Measurements from ENCODE around the gene ZNF84. TPM values are rescaled to one million over a fixed set of nuclear protein-coding genes. Genes with fewer than 3 reads are reported as not detected.
A peak's percentile ranks its signal among the peaks of the same experiment; 100 is the strongest.

The ZNF84 gene
- total and polyA plus RNA-seq, 9 of the 15 experiments (the other 6 are each of a cell fraction or from before 2014, with no cell fraction given) = 8.8 to 24.3 (median 12.1) TPM

GRCh38 chr12:133037207-133038005 is at the start of gene ZNF84 (continued):
- no peak for TF ChIP-seq ZNF184 (CRISPR knock-in tag; IDR thresholded peaks at IDR 0.05)
- TF ChIP-seq, protein P1, sequence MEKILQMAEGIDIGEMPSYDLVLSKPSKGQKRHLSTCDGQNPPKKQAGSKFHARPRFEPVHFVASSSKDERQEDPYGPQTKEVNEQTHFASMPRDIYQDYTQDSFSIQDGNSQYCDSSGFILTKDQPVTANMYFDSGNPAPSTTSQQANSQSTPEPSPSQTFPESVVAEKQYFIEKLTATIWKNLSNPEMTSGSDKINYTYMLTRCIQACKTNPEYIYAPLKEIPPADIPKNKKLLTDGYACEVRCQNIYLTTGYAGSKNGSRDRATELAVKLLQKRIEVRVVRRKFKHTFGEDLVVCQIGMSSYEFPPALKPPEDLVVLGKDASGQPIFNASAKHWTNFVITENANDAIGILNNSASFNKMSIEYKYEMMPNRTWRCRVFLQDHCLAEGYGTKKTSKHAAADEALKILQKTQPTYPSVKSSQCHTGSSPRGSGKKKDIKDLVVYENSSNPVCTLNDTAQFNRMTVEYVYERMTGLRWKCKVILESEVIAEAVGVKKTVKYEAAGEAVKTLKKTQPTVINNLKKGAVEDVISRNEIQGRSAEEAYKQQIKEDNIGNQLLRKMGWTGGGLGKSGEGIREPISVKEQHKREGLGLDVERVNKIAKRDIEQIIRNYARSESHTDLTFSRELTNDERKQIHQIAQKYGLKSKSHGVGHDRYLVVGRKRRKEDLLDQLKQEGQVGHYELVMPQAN (IDR thresholded peaks at IDR 0.05; ENCODE audit: borderline replicate concordance) = no peak
- peak; percentile 100 for TF ChIP-seq TFE3 (CRISPR knock-in tag; IDR thresholded peaks at IDR 0.05)
- no peak for TF ChIP-seq IRF9 (tag; IDR thresholded peaks at IDR 0.05)
- peak; percentile 53; the same call in 1 of the 2 replicates for TF ChIP-seq ZNF583 (CRISPR knock-in tag; IDR thresholded peaks at IDR 0.05)
- TF ChIP-seq, protein P2, sequence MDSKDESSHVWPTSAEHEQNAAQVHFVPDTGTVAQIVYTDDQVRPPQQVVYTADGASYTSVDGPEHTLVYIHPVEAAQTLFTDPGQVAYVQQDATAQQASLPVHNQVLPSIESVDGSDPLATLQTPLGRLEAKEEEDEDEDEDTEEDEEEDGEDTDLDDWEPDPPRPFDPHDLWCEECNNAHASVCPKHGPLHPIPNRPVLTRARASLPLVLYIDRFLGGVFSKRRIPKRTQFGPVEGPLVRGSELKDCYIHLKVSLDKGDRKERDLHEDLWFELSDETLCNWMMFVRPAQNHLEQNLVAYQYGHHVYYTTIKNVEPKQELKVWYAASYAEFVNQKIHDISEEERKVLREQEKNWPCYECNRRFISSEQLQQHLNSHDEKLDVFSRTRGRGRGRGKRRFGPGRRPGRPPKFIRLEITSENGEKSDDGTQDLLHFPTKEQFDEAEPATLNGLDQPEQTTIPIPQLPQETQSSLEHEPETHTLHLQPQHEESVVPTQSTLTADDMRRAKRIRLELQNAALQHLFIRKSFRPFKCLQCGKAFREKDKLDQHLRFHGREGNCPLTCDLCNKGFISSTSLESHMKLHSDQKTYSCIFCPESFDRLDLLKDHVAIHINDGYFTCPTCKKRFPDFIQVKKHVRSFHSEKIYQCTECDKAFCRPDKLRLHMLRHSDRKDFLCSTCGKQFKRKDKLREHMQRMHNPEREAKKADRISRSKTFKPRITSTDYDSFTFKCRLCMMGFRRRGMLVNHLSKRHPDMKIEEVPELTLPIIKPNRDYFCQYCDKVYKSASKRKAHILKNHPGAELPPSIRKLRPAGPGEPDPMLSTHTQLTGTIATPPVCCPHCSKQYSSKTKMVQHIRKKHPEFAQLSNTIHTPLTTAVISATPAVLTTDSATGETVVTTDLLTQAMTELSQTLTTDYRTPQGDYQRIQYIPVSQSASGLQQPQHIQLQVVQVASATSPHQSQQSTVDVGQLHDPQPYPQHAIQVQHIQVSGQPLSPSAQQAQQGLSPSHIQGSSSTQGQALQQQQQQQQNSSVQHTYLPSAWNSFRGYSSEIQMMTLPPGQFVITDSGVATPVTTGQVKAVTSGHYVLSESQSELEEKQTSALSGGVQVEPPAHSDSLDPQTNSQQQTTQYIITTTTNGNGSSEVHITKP (IDR thresholded peaks at IDR 0.05; ENCODE audit: partially characterized antibody) = no peak
- peak; percentile 78; the same call in 1 of the 2 replicates for TF ChIP-seq EP400 (IDR thresholded peaks at IDR 0.05)
- TF ChIP-seq FOXA3 (CRISPR knock-in tag; conservative IDR thresholded peaks at IDR 0.05 in 1 of 2, IDR thresholded peaks at IDR 0.05 in 1 of 2) = peak in 1 of 2 experiments; percentile 76; a peak in 1 of 4 replicates
- peak; percentile 72; the same call in 1 of the 2 replicates for TF ChIP-seq POLR2H (tag; IDR thresholded peaks at IDR 0.05; ENCODE audit: low read depth)
- TF ChIP-seq ZNF197 (CRISPR knock-in tag; IDR thresholded peaks at IDR 0.05; ENCODE audit: low read depth) = no peak; the same call in 1 of the 2 replicates
- TF ChIP-seq, protein P3, sequence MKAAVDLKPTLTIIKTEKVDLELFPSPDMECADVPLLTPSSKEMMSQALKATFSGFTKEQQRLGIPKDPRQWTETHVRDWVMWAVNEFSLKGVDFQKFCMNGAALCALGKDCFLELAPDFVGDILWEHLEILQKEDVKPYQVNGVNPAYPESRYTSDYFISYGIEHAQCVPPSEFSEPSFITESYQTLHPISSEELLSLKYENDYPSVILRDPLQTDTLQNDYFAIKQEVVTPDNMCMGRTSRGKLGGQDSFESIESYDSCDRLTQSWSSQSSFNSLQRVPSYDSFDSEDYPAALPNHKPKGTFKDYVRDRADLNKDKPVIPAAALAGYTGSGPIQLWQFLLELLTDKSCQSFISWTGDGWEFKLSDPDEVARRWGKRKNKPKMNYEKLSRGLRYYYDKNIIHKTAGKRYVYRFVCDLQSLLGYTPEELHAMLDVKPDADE (conservative IDR thresholded peaks at IDR 0.05; ENCODE audit: control insufficient read depth, low read depth, low read length) = 0 out of 2 replicates have a peak, but pooled peaks have one; percentile 47
- TF ChIP-seq, protein P4, sequence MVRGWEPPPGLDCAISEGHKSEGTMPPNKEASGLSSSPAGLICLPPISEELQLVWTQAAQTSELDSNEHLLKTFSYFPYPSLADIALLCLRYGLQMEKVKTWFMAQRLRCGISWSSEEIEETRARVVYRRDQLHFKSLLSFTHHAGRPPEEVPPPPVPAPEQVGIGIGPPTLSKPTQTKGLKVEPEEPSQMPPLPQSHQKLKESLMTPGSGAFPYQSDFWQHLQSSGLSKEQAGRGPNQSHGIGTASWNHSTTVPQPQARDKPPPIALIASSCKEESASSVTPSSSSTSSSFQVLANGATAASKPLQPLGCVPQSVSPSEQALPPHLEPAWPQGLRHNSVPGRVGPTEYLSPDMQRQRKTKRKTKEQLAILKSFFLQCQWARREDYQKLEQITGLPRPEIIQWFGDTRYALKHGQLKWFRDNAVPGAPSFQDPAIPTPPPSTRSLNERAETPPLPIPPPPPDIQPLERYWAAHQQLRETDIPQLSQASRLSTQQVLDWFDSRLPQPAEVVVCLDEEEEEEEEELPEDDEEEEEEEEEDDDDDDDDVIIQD (CRISPR knock-in tag; IDR thresholded peaks at IDR 0.05) = 0 out of 2 replicates have a peak, but pooled peaks have one; percentile 48
- TF ChIP-seq RAD51 (IDR thresholded peaks at IDR 0.05; ENCODE audit: borderline replicate concordance, low read depth) = peak; percentile 98
- peak; percentile 86 for TF ChIP-seq SOX6 (IDR thresholded peaks at IDR 0.05)

All from K562 (cell line).